Measurements from ENCODE around the gene MBNL1.

- TF ChIP-seq POLR2A (IDR thresholded peaks at IDR 0.05; ENCODE audit: low read length) (no peak), GATA1 (IDR thresholded peaks at IDR 0.05; ENCODE audit: low read depth, low read length) (no peak)
These were observed 190.4 kb downstream of the MBNL1 start for GRCh38 chr3:152459118-152459515.

Data from erythroblast (primary cell).